ENCODE measurements around the gene CFAP251. TPM values are rescaled to one million over a fixed set of nuclear protein-coding genes. Genes with fewer than 3 reads are reported as not detected.

CFAP251 gene
- total and polyA plus RNA-seq, 10 of the 15 experiments (the other 5 are each of a cell fraction or from before 2014, with no cell fraction given) = 0.10 to 0.97 (median 0.64) TPM

DNA sequence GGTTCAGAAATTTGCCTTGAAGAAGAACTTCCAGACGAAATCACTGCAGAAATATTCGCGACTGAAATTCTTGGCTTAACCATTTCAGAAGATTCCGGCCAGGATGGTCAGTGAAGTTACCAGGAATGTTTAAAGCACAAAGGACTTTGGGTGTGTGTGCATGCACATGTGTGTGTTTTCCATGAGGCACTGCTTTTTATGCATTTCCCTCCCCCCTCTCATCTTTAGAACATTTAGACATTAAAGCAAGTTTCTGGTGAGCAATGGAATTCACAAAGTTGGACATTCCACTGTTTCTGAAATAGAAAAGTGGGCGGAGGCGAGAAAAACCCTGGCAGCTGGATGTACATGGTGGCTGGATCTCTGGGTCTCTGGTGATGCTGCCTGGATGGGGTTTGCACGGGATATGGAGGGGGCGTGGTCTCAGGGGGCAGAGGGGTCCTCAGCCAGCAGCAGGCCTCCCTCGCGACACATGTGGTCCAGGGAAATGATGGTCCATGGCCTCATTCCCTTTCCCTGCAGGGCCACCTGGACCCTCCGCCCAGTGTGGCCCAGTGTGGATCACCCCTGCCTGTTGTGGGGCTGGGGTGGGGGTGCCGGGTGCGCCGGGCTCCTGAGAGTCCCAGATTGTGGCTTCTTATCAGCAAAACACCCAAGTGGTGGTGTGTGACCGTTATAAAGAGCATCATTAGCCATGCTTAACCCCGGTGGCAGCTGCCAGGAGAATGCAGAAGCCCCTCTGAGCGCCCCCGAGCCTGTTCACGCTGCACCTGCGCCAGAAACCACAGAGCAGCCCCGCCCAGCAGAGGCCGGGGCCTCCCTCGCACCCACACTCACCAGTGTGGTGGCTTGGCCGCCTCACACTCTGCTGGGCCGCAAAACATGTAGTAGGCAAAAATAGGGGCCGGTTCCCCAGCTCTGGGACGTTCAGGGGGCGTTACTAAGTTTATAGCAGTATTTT lies 85.5 kb downstream of the CFAP251 start:
- intact Hi-C loops (cut with micrococcal nuclease; ENCODE audit: unreplicated experiment) = no loop called here
- Histone ChIP-seq H3K4me1 (ENCODE audit: control insufficient read depth, insufficient read depth, low read length) (peaks cover 33% of the 10 kb centered on the region), H3K4me2 (ENCODE audit: control insufficient read depth, insufficient read depth) (peak overlapping the region; percentile 7; the same call in 1 of the 2 replicates), H3K4me3 (no peak overlapping the region), H3K27ac (ENCODE audit: control insufficient read depth, insufficient read depth) (no peak overlapping the region), H3K9me3 (replicated peaks; ENCODE audit: control insufficient read depth, insufficient read depth, low read length) (no peaks in the 10 kb centered on the region; the same call in 2 of the 3 replicates), H4K20me1 (ENCODE audit: control insufficient read depth, insufficient read depth) (no peaks in the 10 kb centered on the region), H3K27me3 (replicated peaks in 1 of 2; ENCODE audit: control insufficient read depth in 2 of 2, insufficient read depth in 2 of 2, low read length in 1 of 2) (peaks cover 0 to 5% of the 10 kb centered on the region in 2 experiments; a peak in 2 of 4 replicates), H3K79me2 (ENCODE audit: control insufficient read depth, insufficient read depth, low read length) (no peaks in the 10 kb centered on the region), H2AFZ (ENCODE audit: control insufficient read depth, low read depth, low read length) (no peak overlapping the region), H3K36me3 (ENCODE audit: control insufficient read depth in 2 of 2, insufficient read depth in 2 of 2, low read length in 1 of 2) (no peaks in the 10 kb centered on the region), H3K9ac (ENCODE audit: control insufficient read depth, insufficient read depth, low read length) (no peak overlapping the region)
- TF ChIP-seq IRF4 (IDR thresholded peaks at IDR 0.05; ENCODE audit: low read depth, low read length) (no peak), ZSCAN29 (IDR thresholded peaks at IDR 0.05) (no peak), SIX5 (IDR thresholded peaks at IDR 0.05; ENCODE audit: low read depth, low read length, severe bottlenecking) (no peak), PAX8 (IDR thresholded peaks at IDR 0.05) (no peak), MEF2B (IDR thresholded peaks at IDR 0.05; ENCODE audit: partially characterized antibody, poor library complexity, severe bottlenecking) (no peak), MXI1 (IDR thresholded peaks at IDR 0.05; ENCODE audit: low read depth, low read length) (no peak), HDAC2 (IDR thresholded peaks at IDR 0.05) (no peak), BHLHE40 (IDR thresholded peaks at IDR 0.05; ENCODE audit: borderline replicate concordance in 1 of 2, low read depth in 2 of 2, low read length in 1 of 2) (peak in 1 of 2 experiments; percentile 45; a peak in 1 of 4 replicates), CREM (IDR thresholded peaks at IDR 0.05; ENCODE audit: low read depth) (0 out of 2 replicates have a peak, but pooled peaks have one; percentile 14), TCF3 (IDR thresholded peaks at IDR 0.05; ENCODE audit: borderline replicate concordance, insufficient read depth, low read depth, low read length) (peak; percentile 52; the same call in 1 of the 2 replicates), FOS (IDR thresholded peaks at IDR 0.05; ENCODE audit: borderline replicate concordance, extremely low read depth, insufficient read length) (no peak), GABPA (IDR thresholded peaks at IDR 0.05; ENCODE audit: low read depth) (no peak), SREBF1 (IDR thresholded peaks at IDR 0.05; ENCODE audit: low read length) (no peak), TCF12 (IDR thresholded peaks at IDR 0.05; ENCODE audit: low read depth, low read length) (0 out of 2 replicates have a peak, but pooled peaks have one; percentile 40), CHD1 (IDR thresholded peaks at IDR 0.05; ENCODE audit: low read depth, low read length) (no peak), RB1 (IDR thresholded peaks at IDR 0.05; ENCODE audit: borderline replicate concordance) (no peak), RUNX3 (IDR thresholded peaks at IDR 0.05; ENCODE audit: low read length) (peak; percentile 79)
- in situ Hi-C loops (cut with MboI) = no loop called here
- ATAC-seq (peak; percentile 80), DNase-seq (ENCODE audit: low read depth, low spot score) (no peak), FAIRE-seq (no peak)
- POLR2A ChIA-PET = no interaction called here
- CTCF ChIA-PET = interaction anchor here (0.5 kb wide), 1 partner anchor 154 kb away, joined by 3 read pairs; no protein-coding TSS in a partner anchor
- RAD21 ChIA-PET (ENCODE audit: unreplicated experiment) = interaction anchor here (1.2 kb wide), 1 partner anchor 12 kb away, joined by 3 read pairs; no protein-coding TSS in a partner anchor
- SMC1A ChIA-PET (ENCODE audit: uncharacterized antibody, unreplicated experiment) = interaction anchor here (0.9 to 4.3 kb wide), 5 partner anchors 12 to 57 kb away, joined by 3 to 20 read pairs (median 4); no protein-coding TSS in a partner anchor
- WGBS (ENCODE audit: insufficient coverage, insufficient replicate concordance, low lambda C conversion rate, missing lambda C conversion rate) = 46% methylated on average over 28 of the region's 28 CpGs
- no TSS peak for BruUV-seq (replicated peaks)

Measured in GM12878 (cell line).